Keratinocyte (primary cell): ENCODE data around the gene INSR. TPM values are rescaled to one million over a fixed set of nuclear protein-coding genes. Genes with fewer than 3 reads are reported as not detected.

Experiments used
- DNase-seq: peaks from one replicate; pipeline ENCODE4 v3.0.0-alpha.2; 2011; ENCODE audit warnings: low read depth, missing footprints, low spot score
- FAIRE-seq: peaks from 2 replicates; lab custom pipeline; 2011; peaks lifted over from hg19 to GRCh38; lab: Jason Lieb, UNC
- H2AFZ ChIP-seq: 2 replicates; pipeline ENCODE4 v1.6.0; 2012; ENCODE audit warnings: low read length, control low read depth, inconsistent platforms; ENCODE audit not compliant: control insufficient read depth
- H3K27ac ChIP-seq: 2 replicates; pipeline ENCODE4 v1.5.1; 2011; ENCODE audit warnings: low read length; ENCODE audit not compliant: control insufficient read depth, insufficient read depth
- H3K27me3 ChIP-seq: 3 replicates; pipeline ENCODE4 v1.6.0; 2011; ENCODE audit warnings: low read length; ENCODE audit not compliant: control insufficient read depth, insufficient read depth; ENCODE audit errors: extremely low read depth
- H3K36me3 ChIP-seq, 2 experiments: 2 replicates in 1 of 2; 3 replicates in 1 of 2; pipeline ENCODE4 v1.5.1; 2011; ENCODE audit warnings: low read length in 2 of 2, mild to moderate bottlenecking in 1 of 2; ENCODE audit not compliant: control insufficient read depth in 2 of 2, insufficient read depth in 2 of 2; ENCODE audit errors: extremely low read depth in 1 of 2
- H3K4me1 ChIP-seq: 3 replicates; pipeline ENCODE4 v1.5.1; 2011; ENCODE audit warnings: low read length; ENCODE audit not compliant: control insufficient read depth, insufficient read depth; ENCODE audit errors: extremely low read depth
- H3K4me2 ChIP-seq: 3 replicates; pipeline ENCODE4 v1.6.0; 2011; ENCODE audit warnings: low read depth, low read length; ENCODE audit not compliant: control insufficient read depth, insufficient read depth; ENCODE audit errors: extremely low read depth
- H3K4me3 ChIP-seq, 3 experiments: fragments of 200-600 bp in 1 of 3; sonication (generic) in 1 of 3; 2 replicates in 2 of 3; 3 replicates in 1 of 3; pipeline ENCODE4 v1.5.1; 2011 to 2016; ENCODE audit warnings: low read length in 3 of 3, mild to moderate bottlenecking in 3 of 3, control low read depth in 2 of 3, inconsistent platforms in 1 of 3, low read depth in 1 of 3, mixed read lengths in 1 of 3, mixed run types in 1 of 3, moderate library complexity in 1 of 3; ENCODE audit not compliant: control insufficient read depth in 2 of 3, insufficient read depth in 2 of 3; ENCODE audit errors: extremely low read depth in 1 of 3
- H3K79me2 ChIP-seq: 2 replicates; pipeline ENCODE4 v1.6.0; 2012; ENCODE audit warnings: low read length; ENCODE audit not compliant: control insufficient read depth, insufficient read depth
- H3K9ac ChIP-seq: 3 replicates; pipeline ENCODE4 v1.6.0; 2011; ENCODE audit warnings: low read length; ENCODE audit not compliant: control insufficient read depth, insufficient read depth; ENCODE audit errors: extremely low read depth
- H3K9me1 ChIP-seq: 3 replicates; pipeline ENCODE4 v1.6.0; 2011; ENCODE audit warnings: low read length; ENCODE audit not compliant: control insufficient read depth, insufficient read depth; ENCODE audit errors: extremely low read depth
- H3K9me3 ChIP-seq: 2 replicates; pipeline ENCODE4 v1.5.1; 2012; ENCODE audit warnings: low read depth, low read length; ENCODE audit not compliant: control insufficient read depth
- H4K20me1 ChIP-seq: 3 replicates; pipeline ENCODE4 v1.6.0; 2011; ENCODE audit warnings: low read length; ENCODE audit not compliant: control insufficient read depth, insufficient read depth; ENCODE audit errors: extremely low read depth
- EZH2 ChIP-seq: IDR thresholded peaks from one replicate; pipeline ENCODE4 v1.6.1; 2012; ENCODE audit warnings: inconsistent platforms, mild to moderate bottlenecking, low read length, moderate library complexity
- dilution Hi-C: fragments of 300-500 bp; cut with MboI; formaldehyde crosslinking; loops from one replicate; pipeline ENCODE4 v1.7.0; 2020; ENCODE audit warnings: low sequenced_read_pairs; ENCODE audit not compliant: extremely low pct_ligation_motif_present
- polyA plus RNA-seq, 5 experiments: library from polyadenylated mRNA; depleted of rRNA in 3 of 5; stranded (reverse) in 3 of 5; stranded (forward) in 1 of 5; unstranded in 1 of 5; fragments of >200 nt; gene quantifications; 1 replicate in 1 of 5; 2 replicates in 3 of 5; 3 replicates in 1 of 5; pipeline versions ENCODE4 v1.2.1 to v1.2.3, GENCODE V29; 2011 to 2012; ENCODE audit warnings: missing spikeins in 2 of 5, low read depth in 1 of 5, low replicate concordance in 1 of 5
- TF ChIP-seq, protein P1 (sequence below), 3 experiments: IDR thresholded peaks in 1 of 3; conservative IDR thresholded peaks in 1 of 3; optimal IDR thresholded peaks in 1 of 3; 2 replicates in 2 of 3; 3 replicates in 1 of 3; pipeline versions ENCODE3 to v1.5.1; 2011; ENCODE audit warnings: low read length in 3 of 3, mild to moderate bottlenecking in 3 of 3, moderate library complexity in 2 of 3, control low read depth in 1 of 3, inconsistent platforms in 1 of 3; ENCODE audit not compliant: insufficient read depth in 2 of 3; ENCODE audit errors: extremely low read depth in 1 of 3

INSR gene
- polyA plus RNA-seq, 1 donor (not counting 4 experiments of a cell fraction or from before 2014, with no cell fraction given): 1.2 TPM

- H3K9me1 ChIP-seq: no peaks in the 10 kb centered on the region
- H3K4me1 ChIP-seq: no peaks in the 10 kb centered on the region
- no peak overlapping the region for H3K4me2 ChIP-seq
- H3K4me3 ChIP-seq: no peak overlapping the region
- DNase-seq: no peak
- H3K27me3 ChIP-seq: no peaks in the 10 kb centered on the region
- no peak overlapping the region for H3K9ac ChIP-seq
- dilution Hi-C loops: no loop called here
- H3K9me3 ChIP-seq: no peaks in the 10 kb centered on the region
- H3K79me2 ChIP-seq: no peaks in the 10 kb centered on the region
- H2AFZ ChIP-seq: no peak overlapping the region
- no peak overlapping the region for H3K27ac ChIP-seq
- no peak for TF ChIP-seq EZH2
- TF ChIP-seq, protein P1, sequence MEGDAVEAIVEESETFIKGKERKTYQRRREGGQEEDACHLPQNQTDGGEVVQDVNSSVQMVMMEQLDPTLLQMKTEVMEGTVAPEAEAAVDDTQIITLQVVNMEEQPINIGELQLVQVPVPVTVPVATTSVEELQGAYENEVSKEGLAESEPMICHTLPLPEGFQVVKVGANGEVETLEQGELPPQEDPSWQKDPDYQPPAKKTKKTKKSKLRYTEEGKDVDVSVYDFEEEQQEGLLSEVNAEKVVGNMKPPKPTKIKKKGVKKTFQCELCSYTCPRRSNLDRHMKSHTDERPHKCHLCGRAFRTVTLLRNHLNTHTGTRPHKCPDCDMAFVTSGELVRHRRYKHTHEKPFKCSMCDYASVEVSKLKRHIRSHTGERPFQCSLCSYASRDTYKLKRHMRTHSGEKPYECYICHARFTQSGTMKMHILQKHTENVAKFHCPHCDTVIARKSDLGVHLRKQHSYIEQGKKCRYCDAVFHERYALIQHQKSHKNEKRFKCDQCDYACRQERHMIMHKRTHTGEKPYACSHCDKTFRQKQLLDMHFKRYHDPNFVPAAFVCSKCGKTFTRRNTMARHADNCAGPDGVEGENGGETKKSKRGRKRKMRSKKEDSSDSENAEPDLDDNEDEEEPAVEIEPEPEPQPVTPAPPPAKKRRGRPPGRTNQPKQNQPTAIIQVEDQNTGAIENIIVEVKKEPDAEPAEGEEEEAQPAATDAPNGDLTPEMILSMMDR (optimal IDR thresholded peaks at IDR 0.05 in 1 of 3, IDR thresholded peaks at IDR 0.05 in 1 of 3, conservative IDR thresholded peaks at IDR 0.05 in 1 of 3; ENCODE audit: extremely low read depth in 1 of 3, insufficient read depth in 2 of 3, low read length in 3 of 3): no peak
- H3K36me3 ChIP-seq: no peaks in the 10 kb centered on the region
- no peak for FAIRE-seq
- H4K20me1 ChIP-seq: no peaks in the 10 kb centered on the region
Measured at GRCh38 chr19:7258840-7259395, 35.3 kb downstream of the INSR start.

- no peaks in the 10 kb centered on the region for H3K36me3 ChIP-seq
- H3K9me1 ChIP-seq: no peaks in the 10 kb centered on the region
- TF ChIP-seq, protein P1 (optimal IDR thresholded peaks at IDR 0.05 in 1 of 3, IDR thresholded peaks at IDR 0.05 in 1 of 3, conservative IDR thresholded peaks at IDR 0.05 in 1 of 3; ENCODE audit: extremely low read depth in 1 of 3, insufficient read depth in 2 of 3, low read length in 3 of 3): no peak
- no peak for TF ChIP-seq EZH2
- H3K4me1 ChIP-seq: no peaks in the 10 kb centered on the region
- H3K4me2 ChIP-seq: no peak overlapping the region
- FAIRE-seq (no peak), DNase-seq (no peak)
- H3K27ac ChIP-seq: no peak overlapping the region
- no peak overlapping the region for H2AFZ ChIP-seq
- H3K27me3 ChIP-seq: no peaks in the 10 kb centered on the region
- no peaks in the 10 kb centered on the region for H3K79me2 ChIP-seq
- H3K9me3 ChIP-seq: no peaks in the 10 kb centered on the region
- no peaks in the 10 kb centered on the region for H4K20me1 ChIP-seq
- no peak overlapping the region for H3K4me3 ChIP-seq
- dilution Hi-C loops: no loop called here
- no peak overlapping the region for H3K9ac ChIP-seq
Measured at GRCh38 chr19:7258041-7258839, 36.0 kb downstream of the INSR start.
